KMS-11 (cell line): ENCODE data around the gene NTN5.

Experiments
- H2AFZ ChIP-seq: fragments of 200-600 bp; sonication (generic); 2 replicates; pipeline ENCODE4 v1.6.1; 2016; ENCODE audit warnings: antibody characterized with exemption, mixed run types, low read depth
- H3K27ac ChIP-seq: fragments of 200-600 bp; sonication (generic); 2 replicates; pipeline ENCODE4 v1.6.1; 2016; ENCODE audit warnings: mild to moderate bottlenecking, mixed run types
- H3K27me3 ChIP-seq: fragments of 200-600 bp; sonication (generic); 2 replicates; pipeline ENCODE4 v1.6.1; 2017; ENCODE audit warnings: mild to moderate bottlenecking, low read depth, mixed run types, moderate library complexity; ENCODE audit not compliant: insufficient read depth
- H3K36me3 ChIP-seq: fragments of 200-600 bp; sonication (generic); 2 replicates; pipeline ENCODE4 v1.6.1; 2017; ENCODE audit warnings: mild to moderate bottlenecking, mixed run types; ENCODE audit not compliant: insufficient read depth
- H3K4me1 ChIP-seq: fragments of 200-600 bp; sonication (generic); 2 replicates; pipeline ENCODE4 v1.6.1; 2016; ENCODE audit warnings: mild to moderate bottlenecking, low read depth, mixed run types; ENCODE audit not compliant: poor library complexity, severe bottlenecking
- H3K4me2 ChIP-seq: fragments of 200-600 bp; sonication (generic); 2 replicates; pipeline ENCODE4 v1.7.0; 2016; ENCODE audit warnings: mild to moderate bottlenecking, mixed run types
- H3K4me3 ChIP-seq: fragments of 200-600 bp; sonication (generic); IDR thresholded peaks from 2 replicates; pipeline ENCODE4 v1.6.1; 2017; ENCODE audit warnings: low read depth, low read length, mixed read lengths; ENCODE audit not compliant: insufficient read depth
- H3K79me2 ChIP-seq: fragments of 200-600 bp; sonication (generic); 2 replicates; pipeline ENCODE4 v1.6.1; 2016; ENCODE audit warnings: low read depth, mixed run types; ENCODE audit not compliant: insufficient read depth
- H3K9ac ChIP-seq: fragments of 200-600 bp; sonication (generic); 2 replicates; pipeline ENCODE4 v1.6.1; 2016; ENCODE audit warnings: mild to moderate bottlenecking, mixed run types
- H4K20me1 ChIP-seq: fragments of 200-600 bp; sonication (generic); 2 replicates; pipeline ENCODE4 v1.6.1; 2016; ENCODE audit warnings: mild to moderate bottlenecking, mixed run types; ENCODE audit not compliant: insufficient read depth
- CTCF ChIP-seq: fragments of 200-600 bp; sonication (generic); conservative IDR thresholded peaks from 2 replicates; pipeline ENCODE4 v1.6.1; 2017; ENCODE audit warnings: low read depth, mild to moderate bottlenecking, antibody characterized with exemption, low read length, moderate library complexity, mixed read lengths

The NTN5 gene

DNA sequence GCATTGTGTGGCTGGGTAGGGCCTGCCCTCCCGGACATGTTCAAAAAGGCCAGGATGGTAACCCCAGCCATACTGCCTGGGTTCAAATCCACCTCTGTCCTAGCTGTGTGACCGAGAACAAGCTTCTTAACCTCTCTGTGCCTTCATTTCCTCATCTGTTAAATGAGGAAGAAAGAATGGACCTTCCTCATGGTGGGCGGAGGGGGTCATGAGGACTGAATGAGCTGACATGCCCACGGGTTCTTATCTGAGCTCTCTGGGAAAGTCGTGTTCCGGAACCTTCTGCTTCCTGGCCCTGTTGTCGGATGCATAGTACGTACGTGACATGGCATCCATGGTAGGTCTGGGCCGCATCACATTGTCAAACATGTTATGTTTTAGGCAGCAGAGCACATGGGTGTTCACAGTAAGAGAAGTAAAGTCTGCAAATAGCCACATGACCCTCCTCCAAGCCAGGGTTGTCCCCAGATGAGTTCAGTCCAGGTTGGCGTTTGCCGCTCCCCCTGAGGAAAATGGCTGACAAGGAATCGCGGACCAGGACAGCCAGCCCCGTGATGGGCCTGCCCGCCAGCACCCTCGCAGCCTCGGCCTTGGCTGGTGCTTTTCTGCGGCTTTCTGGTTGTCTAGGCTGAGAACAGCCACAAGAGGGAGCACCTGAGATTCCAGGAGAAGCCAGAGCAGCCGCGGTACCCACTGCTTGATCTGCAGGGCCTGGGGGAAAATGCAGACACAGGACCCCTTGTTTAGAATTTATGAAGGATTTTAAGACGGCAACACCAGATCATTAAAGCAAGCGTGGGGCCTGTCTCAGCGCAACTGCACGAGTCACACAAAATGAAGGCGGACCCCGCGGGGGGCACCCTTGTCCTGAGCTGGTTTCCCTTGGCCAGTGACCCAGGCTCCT, 2.4 kb upstream of the NTN5 start:
- Histone ChIP-seq H3K27ac (no peak overlapping the region), H3K36me3 (no peaks in the 10 kb centered on the region), H3K4me3 (no peak overlapping the region), H4K20me1 (no peaks in the 10 kb centered on the region), H3K4me2 (no peak overlapping the region), H3K27me3 (peaks cover 29% of the 10 kb centered on the region; the same call in 1 of the 2 replicates), H3K9ac (no peak overlapping the region), H3K4me1 (peaks cover 5% of the 10 kb centered on the region), H2AFZ (peak overlapping the region; percentile 60; the same call in 1 of the 2 replicates), H3K79me2 (no peaks in the 10 kb centered on the region)
- peak; percentile 85 for TF ChIP-seq CTCF

DNA sequence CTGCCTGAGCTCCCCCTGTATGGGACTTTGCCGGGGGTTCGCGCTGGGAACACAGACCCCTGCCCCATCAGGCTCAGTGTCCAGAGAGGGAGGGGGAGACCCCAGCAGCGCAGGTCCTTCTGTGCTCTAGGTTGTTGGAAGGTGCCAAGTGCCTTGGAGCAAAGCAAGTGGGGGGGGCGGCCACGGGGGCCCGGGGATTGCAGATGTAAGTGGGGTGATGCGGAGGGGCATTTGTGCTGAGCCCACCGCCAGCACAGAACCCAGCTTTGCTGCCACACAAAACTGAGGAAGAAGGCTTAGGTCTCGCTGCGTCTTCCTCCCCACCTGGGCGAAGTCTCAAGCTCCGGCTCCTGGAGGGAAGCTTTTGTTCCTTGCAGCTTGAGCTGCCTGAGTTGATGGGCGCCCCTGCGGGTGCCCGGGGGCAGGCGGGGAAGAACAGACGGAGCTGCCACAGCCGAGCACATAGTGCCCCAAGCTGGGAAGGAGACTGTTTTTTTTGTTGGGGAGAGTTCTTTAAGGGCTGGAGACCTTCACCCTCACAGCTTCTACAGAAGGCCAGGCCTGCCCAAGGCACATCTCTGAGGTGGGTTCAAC, 1.5 kb upstream of the NTN5 start:
- Histone ChIP-seq H4K20me1 (no peaks in the 10 kb centered on the region), H3K27me3 (peaks cover 22% of the 10 kb centered on the region; the same call in 1 of the 2 replicates), H3K9ac (no peak overlapping the region), H3K79me2 (no peaks in the 10 kb centered on the region), H3K4me3 (no peak overlapping the region), H3K27ac (no peak overlapping the region), H2AFZ (no peak overlapping the region), H3K36me3 (no peaks in the 10 kb centered on the region), H3K4me2 (no peak overlapping the region), H3K4me1 (peaks cover 5% of the 10 kb centered on the region)
- no peak for TF ChIP-seq CTCF

- no peak for TF ChIP-seq CTCF
- Histone ChIP-seq H3K4me1 (peaks cover 5% of the 10 kb centered on the region), H3K4me3 (no peak overlapping the region), H2AFZ (no peak overlapping the region), H3K27ac (no peak overlapping the region), H3K4me2 (no peak overlapping the region), H3K9ac (no peak overlapping the region), H3K36me3 (no peaks in the 10 kb centered on the region), H3K27me3 (peaks cover 17% of the 10 kb centered on the region; the same call in 1 of the 2 replicates), H4K20me1 (no peaks in the 10 kb centered on the region), H3K79me2 (no peaks in the 10 kb centered on the region)
Measured at GRCh38 chr19:48673436-48674100, 751 bp upstream of the NTN5 start.

- Histone ChIP-seq H3K79me2 (no peaks in the 10 kb centered on the region), H3K4me1 (peaks cover 5% of the 10 kb centered on the region), H2AFZ (no peak overlapping the region), H3K36me3 (no peaks in the 10 kb centered on the region), H3K4me3 (no peak overlapping the region), H3K9ac (no peak overlapping the region), H3K27me3 (peaks cover 5% of the 10 kb centered on the region; the same call in 1 of the 2 replicates), H3K4me2 (no peak overlapping the region), H3K27ac (no peak overlapping the region), H4K20me1 (no peaks in the 10 kb centered on the region)
- no peak for TF ChIP-seq CTCF
Measured at GRCh38 chr19:48671446-48671995, 1.3 kb downstream of the NTN5 start.
